GM12878 (cell line): ENCODE results near the gene RIMBP2. TPM values are rescaled to one million over a fixed set of nuclear protein-coding genes. Genes with fewer than 3 reads are reported as not detected.

Source experiments
- ATAC-seq: fragments of 200-7000 bp; cut with Tn5 transposase; 3 replicates; pipeline ENCODE4 v1.9.1; 2020; ENCODE audit warnings: mild to moderate bottlenecking, moderate library complexity
- BruUV-seq: library from RNA; stranded (reverse); fragments of 400-500 nt; replicated peaks from 2 replicates; lab custom pipeline; 2021; lab: Mats Ljungman, UMichigan
- CTCF ChIA-PET: fragments of 300-600 bp; sonication (Branson Sonifier 250); formaldehyde crosslinking; extraction: SDS; loops from one replicate; lab custom pipeline; 2021; ENCODE audit warnings: inconsistent platforms; lab: Yijun Ruan, JAX
- POLR2A ChIA-PET: fragments of 350-600 bp; formaldehyde crosslinking; extraction: SDS; loops from one replicate; lab custom pipeline; 2021; ENCODE audit warnings: inconsistent platforms; lab: Charles Lee
- RAD21 ChIA-PET: fragments of 300-600 bp; sonication (Branson Sonifier 250); formaldehyde crosslinking; loops from one replicate; lab custom pipeline; 2023; ENCODE audit warnings: antibody characterized with exemption; ENCODE audit not compliant: unreplicated experiment; lab: Charles Lee
- SMC1A ChIA-PET: fragments of 300-600 bp; sonication (Branson Sonifier 250); formaldehyde crosslinking; loops from one replicate; lab custom pipeline; 2023; ENCODE audit not compliant: unreplicated experiment, uncharacterized antibody; lab: Charles Lee
- DNase-seq: peaks from one replicate; pipeline ENCODE4 v3.0.0-alpha.2; 2011; ENCODE audit warnings: low read depth, low spot score
- FAIRE-seq: peaks from 3 replicates; lab custom pipeline; 2011; peaks lifted over from hg19 to GRCh38; lab: Jason Lieb, UNC
- H2AFZ ChIP-seq: 2 replicates; pipeline ENCODE4 v1.6.0; 2011; ENCODE audit warnings: low read depth, low read length, control low read depth; ENCODE audit not compliant: control insufficient read depth
- H3K27ac ChIP-seq: 2 replicates; pipeline ENCODE4 v1.5.1; 2011; ENCODE audit warnings: control low read depth; ENCODE audit not compliant: control insufficient read depth, insufficient read depth
- H3K27me3 ChIP-seq, 2 experiments: replicated peaks in 1 of 2; 2 replicates each; pipeline versions ENCODE4 v1.6.0 to v1.6.1; 2011; ENCODE audit warnings: low read length in 1 of 2; ENCODE audit not compliant: control insufficient read depth in 2 of 2, insufficient read depth in 2 of 2
- H3K36me3 ChIP-seq, 2 experiments: 2 replicates each; pipeline ENCODE4 v1.5.1; 2011; ENCODE audit warnings: low read length in 1 of 2; ENCODE audit not compliant: control insufficient read depth in 2 of 2, insufficient read depth in 2 of 2
- H3K4me1 ChIP-seq: 2 replicates; pipeline ENCODE4 v1.6.1; 2011; ENCODE audit warnings: mild to moderate bottlenecking, low read length, moderate library complexity, mixed read lengths; ENCODE audit not compliant: control insufficient read depth, insufficient read depth
- H3K4me2 ChIP-seq: 2 replicates; pipeline ENCODE4 v1.6.0; 2011; ENCODE audit warnings: control low read depth; ENCODE audit not compliant: control insufficient read depth, insufficient read depth
- H3K4me3 ChIP-seq: fragments of 200-600 bp; sonication (generic); 2 replicates; pipeline ENCODE4 v1.5.1; 2016
- H3K79me2 ChIP-seq: 2 replicates; pipeline ENCODE4 v1.6.0; 2011; ENCODE audit warnings: low read length; ENCODE audit not compliant: control insufficient read depth, insufficient read depth
- H3K9ac ChIP-seq: 2 replicates; pipeline ENCODE4 v1.8.0; 2011; ENCODE audit warnings: low read length, control low read depth, mixed read lengths; ENCODE audit not compliant: control insufficient read depth, insufficient read depth
- H3K9me3 ChIP-seq: replicated peaks from 3 replicates; pipeline ENCODE4 v1.5.1; 2011; ENCODE audit warnings: mild to moderate bottlenecking, low read length; ENCODE audit not compliant: control insufficient read depth, insufficient read depth
- H4K20me1 ChIP-seq: 2 replicates; pipeline ENCODE4 v1.6.0; 2011; ENCODE audit not compliant: control insufficient read depth, insufficient read depth
- HDAC6 ChIP-seq: fragments of 200-600 bp; sonication (generic); IDR thresholded peaks from one replicate; pipeline ENCODE4 v1.8.0; 2017; ENCODE audit warnings: antibody characterized with exemption; ENCODE audit not compliant: unreplicated experiment
- RUNX3 ChIP-seq: IDR thresholded peaks from 2 replicates; pipeline ENCODE4 v1.6.1; 2012; ENCODE audit warnings: low read length, inconsistent platforms
- WGBS: methylation state at CpG from one replicate; pipeline ENCODE4 v1.1.6; 2016; ENCODE audit warnings: low lambda C conversion rate; ENCODE audit not compliant: insufficient replicate concordance, insufficient coverage; ENCODE audit errors: missing lambda C conversion rate; 5-methylcytosine and 5-hydroxymethylcytosine counted together
- in situ Hi-C: fragments of 300-500 bp; cut with MboI; formaldehyde crosslinking; loops from 9 replicates; pipeline ENCODE4 v1.14.3; 2018; ENCODE audit warnings: mixed read lengths
- intact Hi-C: fragments of 100-400 bp; cut with micrococcal nuclease; formaldehyde crosslinking; loops from one replicate; pipeline ENCODE4 v1.14.2; 2022; ENCODE audit not compliant: unreplicated experiment
- polyA plus RNA-seq, 11 experiments: library from polyadenylated mRNA; depleted of rRNA in 4 of 11; unstranded in 6 of 11; stranded (reverse) in 5 of 11; fragments of >200 nt; fragmentation: Nextera tagmentation in 4 of 11; fragmentation: Illumina TruSeq in 1 of 11; extraction: Ambion mirVana in 4 of 11; extraction: Trizol in 1 of 11; gene quantifications; 1 replicate in 1 of 11; 2 replicates in 10 of 11; pipeline versions ENCODE4 v1.2.1 to v1.2.3, GENCODE V29; 2011 to 2016; ENCODE audit warnings: inconsistent platforms in 2 of 11, missing spikeins in 2 of 11, low read depth in 1 of 11
- total RNA-seq, 4 experiments: library from RNA; depleted of rRNA in 3 of 4; stranded (reverse); fragments of >200 nt in 3 of 4; fragmentation: Illumina TruSeq in 1 of 4; extraction: Trizol in 1 of 4; gene quantifications; 2 replicates each; pipeline versions ENCODE4 v1.2.1 to v1.2.3, GENCODE V29; 2013 to 2021
- TF ChIP-seq, protein P1 (sequence below): fragments of 450-650 bp; IDR thresholded peaks from 2 replicates; pipeline ENCODE4 v1.6.1; 2017; ENCODE audit warnings: antibody characterized with exemption, mild to moderate bottlenecking, moderate library complexity
- TF ChIP-seq, protein P2 (sequence below): IDR thresholded peaks from 2 replicates; pipeline ENCODE4 v1.6.1; 2011; ENCODE audit warnings: borderline replicate concordance, low read depth, mild to moderate bottlenecking, moderate library complexity, mixed read lengths, low read length; ENCODE audit not compliant: insufficient read depth; ENCODE audit errors: extremely low read length
- TF ChIP-seq, protein P3 (sequence below): IDR thresholded peaks from 2 replicates; pipeline ENCODE4 v1.6.1; 2012; ENCODE audit warnings: low read depth, low read length, improper control_type of control experiment

Gene RIMBP2
- total and polyA plus RNA-seq, 10 of the 15 experiments (the other 5 are each of a cell fraction or from before 2014, with no cell fraction given) = 0.04 to 2.9 (median 0.07) TPM; not detected in 1

DNA sequence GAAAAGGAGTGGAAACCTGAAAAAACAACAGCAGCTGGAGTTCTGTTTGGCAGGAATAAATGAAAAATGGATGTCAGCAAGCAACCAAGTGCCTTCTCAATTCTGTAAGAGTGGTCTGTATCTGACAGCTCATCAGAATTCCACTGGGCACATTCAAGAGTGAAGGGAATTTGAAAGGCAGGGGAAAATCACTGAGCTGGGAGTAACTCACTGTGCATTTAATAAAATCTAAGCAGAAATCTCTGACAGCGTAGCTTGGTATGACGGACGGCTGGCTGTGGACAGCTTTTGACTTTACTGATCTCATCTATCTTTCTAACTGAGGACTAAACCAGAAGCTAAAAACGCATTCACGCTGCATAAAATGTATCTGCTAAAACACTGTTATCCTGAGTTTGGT, 153.4 kb downstream of the RIMBP2 start:
- no peak for FAIRE-seq
- ChIA-PET CTCF (no interaction called here), POLR2A (no interaction called here), RAD21 (no interaction called here), SMC1A (interaction anchor here (1.6 kb wide), 1 partner anchor 43 kb away, joined by 3 read pairs; no protein-coding TSS in a partner anchor)
- Histone ChIP-seq H3K4me1 (no peaks in the 10 kb centered on the region), H3K27ac (no peak overlapping the region), H3K9me3 (peaks cover 8% of the 10 kb centered on the region), H3K4me3 (no peak overlapping the region), H4K20me1 (no peaks in the 10 kb centered on the region), H3K79me2 (no peaks in the 10 kb centered on the region), H3K36me3 (no peaks in the 10 kb centered on the region), H3K27me3 (no peaks in the 10 kb centered on the region), H3K4me2 (no peak overlapping the region), H3K9ac (no peak overlapping the region), H2AFZ (no peak overlapping the region)
- intact Hi-C loops (no loop called here), in situ Hi-C loops (no loop called here)
- WGBS = 53% methylated on average over 5 of the region's 5 CpGs
- TF ChIP-seq, protein P1, sequence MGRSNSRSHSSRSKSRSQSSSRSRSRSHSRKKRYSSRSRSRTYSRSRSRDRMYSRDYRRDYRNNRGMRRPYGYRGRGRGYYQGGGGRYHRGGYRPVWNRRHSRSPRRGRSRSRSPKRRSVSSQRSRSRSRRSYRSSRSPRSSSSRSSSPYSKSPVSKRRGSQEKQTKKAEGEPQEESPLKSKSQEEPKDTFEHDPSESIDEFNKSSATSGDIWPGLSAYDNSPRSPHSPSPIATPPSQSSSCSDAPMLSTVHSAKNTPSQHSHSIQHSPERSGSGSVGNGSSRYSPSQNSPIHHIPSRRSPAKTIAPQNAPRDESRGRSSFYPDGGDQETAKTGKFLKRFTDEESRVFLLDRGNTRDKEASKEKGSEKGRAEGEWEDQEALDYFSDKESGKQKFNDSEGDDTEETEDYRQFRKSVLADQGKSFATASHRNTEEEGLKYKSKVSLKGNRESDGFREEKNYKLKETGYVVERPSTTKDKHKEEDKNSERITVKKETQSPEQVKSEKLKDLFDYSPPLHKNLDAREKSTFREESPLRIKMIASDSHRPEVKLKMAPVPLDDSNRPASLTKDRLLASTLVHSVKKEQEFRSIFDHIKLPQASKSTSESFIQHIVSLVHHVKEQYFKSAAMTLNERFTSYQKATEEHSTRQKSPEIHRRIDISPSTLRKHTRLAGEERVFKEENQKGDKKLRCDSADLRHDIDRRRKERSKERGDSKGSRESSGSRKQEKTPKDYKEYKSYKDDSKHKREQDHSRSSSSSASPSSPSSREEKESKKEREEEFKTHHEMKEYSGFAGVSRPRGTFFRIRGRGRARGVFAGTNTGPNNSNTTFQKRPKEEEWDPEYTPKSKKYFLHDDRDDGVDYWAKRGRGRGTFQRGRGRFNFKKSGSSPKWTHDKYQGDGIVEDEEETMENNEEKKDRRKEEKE = no peak
- TF ChIP-seq, protein P2, sequence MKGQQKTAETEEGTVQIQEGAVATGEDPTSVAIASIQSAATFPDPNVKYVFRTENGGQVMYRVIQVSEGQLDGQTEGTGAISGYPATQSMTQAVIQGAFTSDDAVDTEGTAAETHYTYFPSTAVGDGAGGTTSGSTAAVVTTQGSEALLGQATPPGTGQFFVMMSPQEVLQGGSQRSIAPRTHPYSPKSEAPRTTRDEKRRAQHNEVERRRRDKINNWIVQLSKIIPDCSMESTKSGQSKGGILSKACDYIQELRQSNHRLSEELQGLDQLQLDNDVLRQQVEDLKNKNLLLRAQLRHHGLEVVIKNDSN = no peak
- TF ChIP-seq HDAC6 = no peak
- TF ChIP-seq RUNX3 = no peak
- TF ChIP-seq, protein P3, sequence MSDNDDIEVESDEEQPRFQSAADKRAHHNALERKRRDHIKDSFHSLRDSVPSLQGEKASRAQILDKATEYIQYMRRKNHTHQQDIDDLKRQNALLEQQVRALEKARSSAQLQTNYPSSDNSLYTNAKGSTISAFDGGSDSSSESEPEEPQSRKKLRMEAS = no peak
- DNase-seq = no peak
- ATAC-seq = no peak
- no TSS peak for BruUV-seq
